GM19467 (cell line): Measurements from ENCODE around the gene CAPN15.

ENCODE experiments used
- ATAC-seq: cut with Tn5 transposase; IDR thresholded peaks from one replicate; pipeline ENCODE4 v1.9.1; 2021; ENCODE audit warnings: mild to moderate bottlenecking, moderate library complexity; ENCODE audit not compliant: unreplicated experiment

Gene CAPN15

DNA sequence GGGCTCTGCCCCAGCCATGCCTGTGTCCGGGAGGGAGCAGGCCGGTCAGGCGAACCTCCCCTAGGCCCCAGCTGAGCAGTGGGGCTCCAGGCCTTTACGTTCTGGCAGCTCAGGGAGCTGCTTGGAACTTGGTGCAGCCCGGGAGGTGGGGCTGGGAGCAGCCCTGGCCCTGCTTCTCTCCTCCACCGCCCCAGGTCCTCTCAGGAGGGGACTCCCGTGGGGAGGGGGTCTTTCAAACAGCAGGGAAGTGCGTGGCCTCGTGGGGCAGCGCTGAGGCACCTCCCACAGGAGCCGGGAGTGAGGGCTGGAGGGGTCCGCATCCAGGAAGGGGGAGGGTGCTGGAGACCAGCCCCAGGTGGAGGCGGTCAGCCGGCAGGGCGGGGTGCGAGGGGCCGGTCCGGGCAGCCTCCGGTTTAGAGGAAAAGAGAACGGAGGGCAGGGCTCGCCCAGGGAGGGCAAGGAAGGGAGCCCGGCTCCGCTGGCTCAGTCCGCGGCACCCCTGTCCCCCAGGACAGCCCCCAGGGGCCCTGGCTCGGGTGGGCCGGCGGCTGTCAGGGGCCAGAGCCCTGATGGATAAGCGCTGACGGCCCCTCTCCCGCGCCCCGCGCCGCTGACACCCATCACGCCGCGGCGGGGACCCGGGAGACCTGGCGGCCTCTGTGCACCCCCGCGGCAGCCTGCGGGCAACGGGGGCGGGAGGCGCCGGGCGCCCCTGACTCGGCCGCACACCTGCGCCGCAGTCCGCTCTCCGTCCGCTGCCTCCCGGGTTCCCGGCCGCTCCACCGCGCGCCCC, 32.1 kb downstream of the CAPN15 start:
- no peak for ATAC-seq

DNA sequence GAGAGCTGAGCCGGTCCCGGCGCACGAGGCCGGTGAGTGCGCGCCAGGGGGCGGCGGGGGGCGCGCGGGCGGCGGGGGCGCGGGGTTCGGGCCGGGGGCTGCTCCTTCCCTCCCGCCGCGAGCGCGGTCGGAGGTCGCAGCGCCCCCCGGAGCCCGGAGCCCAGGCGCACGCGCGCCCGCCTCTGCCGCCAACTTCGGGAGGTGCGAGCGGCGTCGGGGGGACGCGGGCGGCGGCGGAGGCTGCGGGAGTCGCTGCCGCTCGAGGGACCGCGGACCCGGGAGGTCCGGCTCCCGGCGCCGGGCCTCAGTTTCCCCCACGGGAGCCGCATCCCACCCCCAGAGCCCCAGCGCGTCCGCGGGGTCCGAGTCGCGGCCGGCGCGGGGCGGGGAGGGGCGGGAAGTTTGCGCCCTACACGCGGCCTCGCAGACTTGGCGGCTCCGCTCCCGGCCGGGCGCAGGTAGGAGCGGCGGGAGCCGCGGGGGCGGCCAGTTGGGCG, 32.7 kb downstream of the CAPN15 start, which contains the start of gene PRR35:
PRR35 (plus strand) TSS at position 191 of the 497 bp plus-strand sequence. CDS start 2,901 bp downstream, outside the sequence.
- no peak for ATAC-seq

DNA sequence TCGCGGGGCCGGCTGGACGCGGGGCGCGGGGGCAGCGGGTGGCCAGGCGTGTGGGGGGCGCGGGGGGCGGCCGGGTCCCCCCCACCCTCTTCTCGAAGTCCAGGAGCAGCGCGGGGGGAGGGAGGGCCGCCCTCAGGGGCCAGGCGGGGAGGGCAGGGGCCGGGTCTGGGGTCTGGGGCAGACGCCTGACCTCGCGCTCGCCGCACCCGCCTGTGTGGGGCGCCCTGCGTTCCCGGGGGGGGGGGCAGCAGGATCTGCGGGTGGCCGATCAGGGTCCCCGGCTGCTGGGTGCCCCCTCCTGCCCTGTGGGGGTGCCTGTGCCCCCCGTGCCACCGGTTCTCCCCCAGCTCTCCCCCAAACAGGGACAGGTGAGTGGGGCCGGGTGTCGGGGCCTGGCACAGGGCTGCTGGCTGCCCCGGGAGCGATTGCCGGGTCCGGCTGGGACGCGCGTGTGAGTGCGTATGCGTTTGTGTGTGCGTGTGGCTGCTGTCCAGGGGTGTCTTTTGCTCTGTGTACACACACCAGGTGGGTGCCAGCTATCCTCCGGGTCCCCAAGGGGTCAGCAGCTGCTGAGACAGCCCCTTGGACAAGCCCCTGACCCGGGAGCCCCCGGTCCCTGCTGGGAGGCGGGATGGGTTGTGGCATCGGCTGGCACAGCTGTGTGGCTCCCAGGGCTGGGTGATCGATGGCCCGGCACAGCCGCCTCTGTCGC, 33.3 kb downstream of the CAPN15 start:
- ATAC-seq: no peak

DNA sequence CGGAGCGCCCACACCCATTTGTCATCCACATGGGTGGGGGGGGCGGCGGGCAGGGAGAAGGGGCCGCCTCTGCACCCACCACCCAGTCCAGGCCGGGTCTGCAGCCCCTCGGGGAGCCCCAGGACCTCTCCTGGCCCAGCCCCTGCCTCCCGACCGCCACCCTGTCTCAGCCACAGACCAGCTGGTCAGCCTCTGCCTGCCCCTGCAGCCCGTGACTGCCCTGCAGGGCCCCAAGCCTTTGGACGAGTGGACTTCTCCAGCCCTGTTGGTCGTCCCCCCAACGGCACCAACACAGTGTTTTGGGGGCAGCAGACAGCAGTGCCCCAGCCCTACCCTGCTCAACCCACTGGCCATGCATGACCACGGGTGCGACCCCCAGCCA, 33.9 kb downstream of the CAPN15 start:
- no peak for ATAC-seq

DNA sequence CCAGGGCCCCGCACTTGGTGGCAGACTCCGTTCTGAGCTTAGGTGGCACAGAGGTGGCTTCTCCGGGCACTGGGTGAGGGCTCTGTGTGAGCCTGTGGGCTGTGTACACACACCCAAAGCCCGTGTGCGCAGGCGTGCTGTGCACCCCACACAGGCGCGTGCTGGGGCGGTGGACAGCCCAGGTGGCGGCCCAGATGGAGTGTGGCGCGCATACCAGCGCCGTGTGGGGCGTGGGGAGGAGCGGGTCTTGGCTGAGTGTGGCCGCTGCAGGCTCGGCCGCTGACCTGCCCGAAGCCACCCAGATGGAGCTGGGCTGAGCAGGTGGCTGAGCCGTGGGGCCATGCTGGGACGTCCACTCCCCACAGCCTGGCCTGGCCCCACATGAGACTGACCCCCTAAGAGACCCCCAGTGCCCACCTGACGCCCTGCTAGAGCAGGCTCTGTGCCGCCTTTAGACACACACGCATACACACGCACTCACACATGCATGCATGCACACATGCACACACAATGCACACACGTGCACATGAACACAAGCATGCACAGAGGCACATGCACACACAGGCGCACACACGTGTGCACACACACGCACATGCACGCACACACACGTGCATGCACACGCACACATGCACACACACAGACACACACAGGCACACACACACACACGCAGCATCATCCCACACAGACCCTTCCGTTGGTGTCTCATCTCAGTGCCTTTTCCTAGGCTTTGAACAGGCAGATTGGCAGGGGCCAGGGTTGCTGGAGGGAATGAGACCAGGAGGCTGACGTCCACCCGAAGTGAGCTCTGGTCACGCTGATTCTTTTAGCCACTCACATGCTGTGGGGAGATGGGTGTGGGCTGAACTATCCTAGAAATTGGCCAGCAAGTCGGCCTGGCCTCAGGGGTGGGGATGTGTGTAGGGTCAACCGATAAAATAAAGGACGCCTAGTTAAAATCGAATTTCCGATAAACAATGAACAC, 34.7 kb downstream of the CAPN15 start:
- ATAC-seq: no peak

DNA sequence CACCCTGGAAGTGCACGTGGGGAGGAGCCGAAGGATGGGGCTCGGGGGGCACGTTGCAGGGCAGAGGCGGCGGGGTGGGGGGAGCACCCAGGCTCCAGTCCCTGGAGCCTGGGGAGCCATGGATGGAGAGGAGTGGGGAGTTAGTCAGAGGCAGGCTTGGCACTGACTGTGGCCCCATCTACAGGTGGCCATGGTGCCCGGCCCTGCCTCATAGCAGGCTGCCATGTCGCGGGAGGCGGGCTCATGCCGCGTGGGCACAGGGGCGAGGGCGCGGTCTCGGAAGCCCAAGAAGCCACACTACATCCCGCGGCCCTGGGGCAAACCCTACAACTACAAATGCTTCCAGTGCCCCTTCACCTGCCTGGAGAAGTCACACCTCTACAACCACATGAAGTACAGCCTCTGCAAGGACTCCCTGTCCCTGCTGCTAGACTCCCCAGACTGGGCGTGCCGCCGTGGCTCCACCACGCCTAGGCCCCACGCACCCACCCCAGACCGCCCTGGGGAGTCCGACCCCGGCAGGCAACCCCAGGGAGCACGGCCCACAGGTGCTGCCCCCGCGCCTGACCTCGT, 35.6 kb downstream of the CAPN15 start:
- no peak for ATAC-seq

DNA sequence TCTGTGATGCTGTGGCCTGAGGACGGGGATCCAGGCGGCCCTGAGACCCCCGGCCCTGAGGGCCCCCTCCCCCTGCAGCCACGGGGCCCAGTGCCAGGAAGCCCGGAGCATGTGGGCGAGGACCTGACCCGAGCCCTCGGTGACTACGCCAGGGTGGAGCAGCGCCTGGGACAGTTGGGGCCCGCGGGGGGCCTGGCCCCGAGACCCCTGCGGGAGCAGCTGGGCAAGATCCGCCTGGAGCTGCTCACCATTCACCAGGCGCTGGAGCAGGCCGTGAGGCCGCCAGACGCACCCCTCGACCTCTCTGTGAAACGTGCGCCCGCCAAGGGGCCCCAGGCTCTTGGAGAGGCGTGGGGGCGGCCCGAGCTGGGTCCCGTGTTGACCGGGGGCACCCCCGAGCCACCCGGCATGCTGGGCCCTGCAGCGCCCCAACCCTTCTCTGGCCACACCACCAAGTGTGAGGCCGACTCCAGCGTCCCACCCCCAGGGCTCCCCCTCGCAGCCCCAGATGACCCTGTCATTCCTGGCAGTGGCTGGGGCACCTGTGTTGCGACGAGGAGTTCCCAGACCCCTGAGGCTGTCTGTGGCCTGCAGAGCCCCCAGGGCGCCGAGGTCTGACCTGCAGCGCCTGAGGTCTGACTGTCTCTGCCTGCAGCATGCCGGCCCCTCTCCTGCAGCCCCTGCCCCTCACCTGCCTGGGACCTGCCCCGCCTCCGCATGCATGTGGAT, 37.3 kb downstream of the CAPN15 start:
- ATAC-seq: no peak

DNA sequence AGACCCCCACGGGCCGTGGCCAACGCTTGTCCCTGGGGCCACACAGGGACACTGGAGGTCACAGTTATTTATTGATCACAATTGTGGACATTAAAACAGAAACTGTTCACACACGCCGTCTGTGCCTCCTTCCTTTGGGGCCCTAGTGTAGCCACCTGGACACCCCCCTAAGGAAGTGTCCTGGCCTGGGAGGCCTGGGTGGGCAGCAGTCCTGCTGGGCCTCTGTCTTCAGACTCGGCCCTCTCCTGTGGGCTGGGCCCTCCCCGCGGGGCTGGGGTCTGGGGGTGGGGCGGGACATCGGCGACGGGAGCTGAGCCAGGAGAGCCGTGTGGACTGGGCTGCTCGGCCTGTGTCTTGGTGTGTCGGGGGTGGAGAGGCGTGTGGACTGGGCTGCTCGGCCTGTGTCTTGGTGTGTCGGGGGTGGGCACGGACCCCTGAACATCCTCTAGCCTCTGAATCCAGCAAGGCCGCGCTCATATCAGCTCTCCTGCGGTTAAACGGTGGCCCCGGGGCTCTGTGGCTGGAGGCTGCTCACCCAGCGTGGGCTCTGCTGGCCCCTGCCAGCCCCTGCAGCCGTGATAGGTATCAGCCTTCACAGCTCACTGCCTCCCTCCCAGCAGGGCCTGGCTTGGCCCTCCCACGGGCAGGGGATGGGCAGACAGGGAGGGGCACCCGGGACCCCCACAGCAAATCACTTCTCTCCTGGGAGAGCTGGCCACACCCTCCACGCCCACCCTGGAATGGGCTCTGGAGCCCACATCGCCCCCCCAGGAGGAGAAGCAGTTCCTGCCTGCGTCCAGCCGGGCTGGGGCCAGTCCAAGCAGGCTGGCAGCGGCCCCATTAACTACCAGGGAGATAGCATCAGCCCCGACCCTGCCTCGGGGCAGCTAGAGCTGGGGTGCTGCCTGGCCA, 38.2 kb downstream of the CAPN15 start:
- no peak for ATAC-seq

DNA sequence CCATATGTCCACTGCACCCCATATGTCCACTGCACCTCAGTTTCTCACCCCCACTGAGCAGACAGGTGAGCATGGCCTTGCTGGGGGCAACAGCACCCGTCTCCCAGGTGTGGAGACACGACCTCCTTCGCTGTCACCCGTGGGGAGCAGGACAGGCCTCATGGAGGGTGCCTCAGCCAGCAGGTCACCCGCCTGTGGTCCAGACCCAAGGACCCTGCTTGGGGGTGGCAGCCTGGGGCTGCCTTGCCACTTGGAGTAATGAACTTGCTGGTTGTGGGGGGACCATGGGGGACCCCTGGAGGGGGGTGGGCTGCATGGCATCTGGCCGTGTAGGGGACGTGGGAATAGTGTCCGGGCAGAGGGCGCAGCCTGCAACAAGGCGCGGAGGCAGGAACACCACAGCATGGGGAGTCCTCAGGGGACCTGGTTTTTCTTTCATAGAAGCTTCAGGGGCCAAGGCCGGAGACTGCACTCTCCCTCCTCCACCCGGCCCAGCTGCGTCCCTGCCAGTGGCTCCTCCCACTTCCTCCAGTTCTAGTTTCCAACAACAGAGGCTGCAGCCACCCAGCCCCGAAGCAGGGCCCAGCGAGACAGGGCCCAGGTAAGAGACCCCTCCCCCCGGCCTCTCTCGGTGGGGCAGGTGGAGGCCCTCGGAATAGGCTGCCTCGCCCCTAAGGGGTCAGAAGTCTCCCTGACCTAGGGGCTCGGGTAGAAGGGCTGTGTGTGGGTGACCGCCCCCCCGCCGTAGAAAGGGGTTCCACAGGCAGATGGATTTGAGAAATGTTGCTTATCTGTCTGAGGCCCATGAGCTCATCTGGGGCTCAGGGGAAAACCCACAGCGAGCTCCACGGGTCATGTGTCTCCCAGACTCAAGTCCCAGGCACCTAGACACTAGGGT, 39.2 kb downstream of the CAPN15 start, which contains the start of gene NHLRC4:
NHLRC4 (plus strand) TSS at position 531 of the 898 bp plus-strand sequence. CDS start 1,043 bp downstream, outside the sequence.
- ATAC-seq: no peak

DNA sequence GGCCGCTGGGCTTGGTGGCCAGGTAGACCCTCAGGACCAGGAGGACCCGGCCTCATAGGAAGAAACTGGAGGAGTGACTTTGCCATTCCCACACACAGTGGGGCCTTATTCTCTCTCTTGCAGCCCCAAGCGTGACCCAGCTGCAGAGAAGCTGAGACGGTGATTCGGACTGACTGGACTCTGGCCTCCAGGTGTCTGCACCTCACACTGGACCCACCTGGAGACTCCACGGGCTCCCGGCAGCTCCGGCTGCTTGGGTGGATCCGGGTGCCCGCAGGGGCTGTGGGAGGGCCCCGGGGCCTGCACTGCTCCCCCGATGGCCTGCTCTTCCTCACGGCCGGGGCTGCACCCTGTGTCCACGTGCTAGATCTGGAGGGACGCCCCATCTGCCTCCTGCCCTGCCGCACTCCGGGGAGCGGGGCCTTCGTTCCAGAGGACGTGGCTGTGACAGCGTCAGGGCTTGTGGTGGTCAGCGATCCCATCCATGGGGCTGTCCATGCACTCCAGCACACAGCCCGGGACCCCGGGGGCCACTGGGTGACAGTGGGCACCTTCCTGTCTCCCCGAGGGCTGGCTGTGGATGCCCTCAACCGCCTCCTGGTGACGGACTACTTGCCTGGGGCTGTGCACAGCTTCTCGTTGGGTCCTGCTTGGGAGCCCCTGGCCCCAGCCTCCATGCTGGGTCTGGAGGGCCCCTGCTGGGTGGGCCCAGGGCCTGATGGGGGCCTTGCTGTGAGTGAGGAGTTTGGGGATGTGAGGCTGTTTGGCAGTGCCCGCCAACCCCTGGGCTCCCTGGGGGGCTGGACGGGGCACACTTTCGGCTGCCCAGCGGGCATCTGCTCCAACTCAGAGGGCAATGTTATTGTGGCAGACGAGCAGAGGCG, 40.1 kb downstream of the CAPN15 start:
- no peak for ATAC-seq

DNA sequence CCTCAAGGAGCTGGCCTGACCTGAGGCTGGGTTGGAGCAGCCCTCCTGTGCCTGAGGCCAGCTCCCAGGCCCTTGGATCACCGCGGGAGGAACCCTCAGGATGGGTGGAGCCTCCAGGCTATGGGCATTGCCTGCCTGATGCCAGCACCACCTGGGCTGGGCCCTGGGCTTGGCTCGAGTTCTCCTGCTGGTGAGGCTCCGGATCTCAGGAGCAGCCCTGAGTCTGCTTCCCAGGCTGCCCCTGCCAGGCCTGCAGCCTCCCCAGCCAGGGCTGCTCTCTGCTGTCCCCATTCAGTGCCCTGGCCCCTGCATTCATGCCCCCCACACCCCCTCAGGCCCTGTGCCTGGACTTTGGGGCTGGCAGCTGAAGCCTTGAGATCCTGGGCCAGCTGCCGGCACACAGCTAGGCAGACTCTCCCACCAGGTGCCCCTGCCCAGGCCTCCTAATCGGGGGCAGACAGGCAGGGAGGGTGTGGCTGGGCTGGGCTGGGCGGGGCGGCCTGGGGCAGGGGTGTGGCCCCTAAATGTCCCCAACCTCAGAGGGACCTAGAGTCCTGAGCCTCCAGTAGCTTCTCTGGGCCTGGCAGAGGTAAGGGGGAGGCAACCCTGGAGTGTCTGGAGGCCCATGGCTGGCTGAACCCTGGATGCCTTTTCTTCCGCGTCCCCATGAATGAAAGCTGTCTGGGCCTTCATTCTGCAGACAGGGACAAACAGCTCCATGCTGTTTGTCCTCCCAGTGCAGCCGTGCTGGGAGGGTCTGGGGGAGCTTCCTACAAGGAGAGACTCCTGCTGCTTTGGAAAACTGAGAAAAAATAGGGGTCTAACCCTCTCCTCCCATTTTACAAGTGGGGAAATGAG, 41.1 kb downstream of the CAPN15 start:
- ATAC-seq: no peak

DNA sequence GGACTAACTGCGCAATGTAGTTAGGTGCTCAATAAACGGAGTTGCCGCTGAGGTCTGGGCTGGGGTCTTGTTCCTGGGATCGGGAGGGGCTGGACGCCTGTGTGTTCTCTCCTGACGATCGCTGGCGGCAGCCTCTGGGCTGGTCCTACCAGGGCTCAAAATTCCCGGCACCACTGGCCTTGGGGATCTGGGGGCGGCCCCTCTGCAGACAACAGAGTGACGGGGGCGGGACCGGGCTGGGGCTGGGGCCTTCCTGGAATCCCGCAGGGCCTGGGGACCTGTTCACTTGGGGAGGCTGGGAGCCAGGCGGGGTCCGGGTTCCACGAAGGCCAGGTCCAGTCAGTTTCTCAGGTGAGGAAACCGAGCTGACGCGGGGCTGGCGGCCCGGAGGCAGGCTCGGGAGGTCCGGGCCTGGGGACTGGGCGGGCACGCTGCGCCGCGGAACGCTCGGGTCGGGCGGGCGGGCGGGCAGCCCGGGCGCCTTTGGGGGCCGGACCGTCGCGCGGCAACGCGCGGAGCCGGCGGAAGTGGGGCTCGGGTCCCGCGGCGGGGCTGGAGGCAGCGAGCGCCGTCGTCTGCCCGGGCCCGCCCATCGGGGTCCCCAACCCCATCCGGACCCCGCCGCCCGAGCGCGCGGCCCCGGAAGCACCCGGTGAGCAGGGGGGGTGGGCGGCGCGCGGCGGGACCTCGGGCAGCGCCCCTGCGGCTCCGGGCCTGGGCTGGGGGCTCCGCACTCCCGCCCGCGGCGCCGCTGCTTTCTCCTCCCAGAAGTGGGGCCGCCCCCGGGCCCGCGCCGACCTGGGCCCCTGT, 42.1 kb downstream of the CAPN15 start, which contains the start of gene PIGQ:
PIGQ (plus strand) TSS at position 524 of the 810 bp plus-strand sequence. CDS start 4,107 bp downstream, outside the sequence.
- peak; percentile 50 for ATAC-seq

DNA sequence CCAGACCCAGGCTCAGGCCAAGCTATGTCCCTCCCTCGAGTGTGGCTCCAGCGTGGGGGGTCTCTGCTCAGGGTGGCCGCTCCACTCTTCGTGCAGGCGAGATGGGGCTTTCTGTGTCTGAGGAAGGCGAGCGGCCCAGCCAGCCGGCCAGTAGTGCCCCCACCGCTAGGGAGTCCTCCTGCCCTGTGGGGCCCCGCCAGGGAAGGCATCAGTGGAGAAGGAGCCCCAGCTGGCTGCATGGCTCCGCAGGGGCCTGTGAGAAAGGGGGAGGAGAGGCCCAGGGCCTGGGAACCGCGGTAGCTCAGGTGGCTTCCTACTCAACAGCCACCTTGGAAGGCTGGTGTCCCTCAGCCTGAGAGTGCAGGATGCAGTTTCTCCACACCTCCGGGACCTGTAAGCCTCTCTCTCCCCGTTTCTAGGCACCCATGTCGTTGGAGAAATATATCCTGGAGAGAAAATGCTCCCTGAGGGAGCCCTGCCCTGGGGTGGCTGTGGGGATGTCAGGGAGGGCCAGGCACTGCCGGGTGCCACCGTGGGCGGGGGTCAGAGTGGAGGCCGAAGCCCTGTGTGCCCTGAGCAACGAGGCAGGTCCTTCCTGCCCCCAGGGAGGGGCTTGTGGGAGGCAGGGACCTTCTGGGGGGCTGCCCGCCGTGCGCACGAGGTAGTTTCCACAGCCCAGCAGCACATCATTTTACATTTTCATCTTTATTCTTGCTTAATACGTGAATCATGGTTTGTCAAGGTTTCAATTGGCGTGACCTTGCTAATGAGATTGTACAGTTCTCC, 45.5 kb downstream of the CAPN15 start:
- no peak for ATAC-seq
